Activated CD8-positive, alpha-beta memory T cell treated with anti-CD3 and anti-CD28 coated beads, Interleukin-2, amount 50 U/mL, for 4 hours (primary cell): ENCODE results near the gene RPS6KA5.

Source experiments
- DNase-seq: peaks from one replicate; pipeline ENCODE4 v3.0.0-alpha.2; 2020

RPS6KA5 gene

GRCh38 chr14:90922141-90922540, 138.3 kb downstream of the RPS6KA5 start:
- DNase-seq, result no peak

- DNase-seq, result no peak
Observed at GRCh38 chr14:90911121-90911520, 149.3 kb downstream of the RPS6KA5 start.

GRCh38 chr14:90907178-90907577, 153.3 kb downstream of the RPS6KA5 start:
- DNase-seq, result no peak

- no peak for DNase-seq
Observed at GRCh38 chr14:90905531-90905930, 154.9 kb downstream of the RPS6KA5 start.

GRCh38 chr14:90903101-90903500, 157.3 kb downstream of the RPS6KA5 start:
- peak; percentile 55 for DNase-seq

- no peak for DNase-seq
Observed at GRCh38 chr14:90900476-90901083, 159.9 kb downstream of the RPS6KA5 start.

- DNase-seq, result no peak
Observed at GRCh38 chr14:90897022-90897421, 163.4 kb downstream of the RPS6KA5 start.

GRCh38 chr14:90894241-90894640, 166.2 kb downstream of the RPS6KA5 start:
- no peak for DNase-seq

- DNase-seq, result no peak
Observed at GRCh38 chr14:90893510-90893909, 166.9 kb downstream of the RPS6KA5 start.

GRCh38 chr14:90892970-90893369, 167.5 kb downstream of the RPS6KA5 start:
- no peak for DNase-seq

GRCh38 chr14:90891326-90891725, 169.1 kb downstream of the RPS6KA5 start:
- DNase-seq, result no peak

- DNase-seq, result no peak
Observed at GRCh38 chr14:90890322-90891020, 170.0 kb downstream of the RPS6KA5 start.

GRCh38 chr14:90886297-90886815, 174.1 kb downstream of the RPS6KA5 start:
- no peak for DNase-seq

- DNase-seq, result no peak
Observed at GRCh38 chr14:90883782-90884181, 176.7 kb downstream of the RPS6KA5 start.

- DNase-seq, result no peak
Observed at GRCh38 chr14:90883197-90883596, 177.2 kb downstream of the RPS6KA5 start.

- DNase-seq, result no peak
Observed at GRCh38 chr14:90880282-90880681, 180.2 kb downstream of the RPS6KA5 start.

- DNase-seq, result no peak
Observed at GRCh38 chr14:90874599-90874998, 185.8 kb downstream of the RPS6KA5 start.

- DNase-seq, result no peak
Observed at GRCh38 chr14:90871605-90872233, 188.7 kb downstream of the RPS6KA5 start.

- DNase-seq, result no peak
Observed at GRCh38 chr14:90870950-90871604, 189.4 kb downstream of the RPS6KA5 start.

- no peak for DNase-seq
Observed at GRCh38 chr14:90867501-90867900, 192.9 kb downstream of the RPS6KA5 start.

GRCh38 chr14:90866833-90867232, 193.6 kb downstream of the RPS6KA5 start:
- no peak for DNase-seq

GRCh38 chr14:90864741-90865140, 195.7 kb downstream of the RPS6KA5 start:
- no peak for DNase-seq

- DNase-seq, result no peak
Observed at GRCh38 chr14:90858511-90858910, 201.9 kb downstream of the RPS6KA5 start.

- no peak for DNase-seq
Observed at GRCh38 chr14:90857866-90858265, 202.6 kb downstream of the RPS6KA5 start.
